HG03575 (cell line): ENCODE data around the gene HCST.
"Not testable (repeated sequence)": the region's sequence is repeated elsewhere in the genome, so short reads cannot be mapped to it uniquely, and the experiment has no call there.

Experiments used
- ATAC-seq: cut with Tn5 transposase; IDR thresholded peaks from one replicate; pipeline ENCODE4 v1.9.1; 2021; ENCODE audit not compliant: unreplicated experiment, insufficient number of reproducible peaks, low FRiP score; ENCODE audit errors: extremely low read depth

Gene HCST

GRCh38 chr19:35874392-35874930, 27.9 kb upstream of the HCST start:
- ATAC-seq: no peak

DNA sequence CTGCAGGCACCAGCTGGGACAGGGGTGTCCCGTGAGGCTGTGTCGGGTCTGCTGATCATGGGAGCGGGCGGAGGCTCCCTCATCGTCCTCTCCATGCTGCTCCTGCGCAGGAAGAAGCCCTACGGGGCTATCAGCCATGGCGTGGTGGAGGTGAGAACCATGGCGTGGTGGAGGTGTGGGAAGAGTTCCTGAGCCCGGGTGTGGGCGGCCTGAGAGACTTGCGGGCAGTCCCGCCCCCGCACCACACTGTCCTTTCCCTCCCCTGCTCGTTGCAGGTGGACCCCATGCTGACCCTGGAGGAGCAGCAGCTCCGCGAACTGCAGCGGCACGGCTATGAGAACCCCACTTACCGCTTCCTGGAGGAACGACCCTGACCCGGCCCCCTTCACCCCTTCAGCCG, 23.3 kb upstream of the HCST start:
- ATAC-seq: no peak

DNA sequence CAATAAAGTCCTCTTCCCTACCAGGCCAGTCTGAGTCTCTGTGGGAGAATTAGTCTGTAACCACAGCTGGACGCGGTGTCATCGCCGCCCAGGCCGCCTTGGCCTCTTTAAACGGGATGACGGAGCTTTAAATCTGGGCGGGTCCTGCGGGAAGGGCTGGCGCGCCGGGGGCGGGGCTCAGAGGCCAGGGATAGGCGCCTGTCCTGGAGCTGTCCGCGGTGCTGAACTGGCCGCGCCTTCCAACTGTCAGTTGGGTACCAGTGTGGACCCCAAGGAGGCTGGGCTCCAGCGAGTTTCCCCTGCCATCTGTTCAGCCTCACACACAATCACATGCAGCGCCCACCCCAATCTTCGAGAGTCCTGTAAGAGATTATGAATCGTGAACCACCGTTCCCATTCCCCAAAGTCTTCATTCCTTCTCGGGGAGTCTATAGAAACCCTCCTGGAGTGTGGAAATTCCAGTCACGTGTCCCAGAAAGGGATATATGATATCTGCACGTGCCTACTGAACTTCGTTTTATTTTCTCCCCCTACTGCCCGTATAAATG, 22.5 kb upstream of the HCST start:
- ATAC-seq: no peak

DNA sequence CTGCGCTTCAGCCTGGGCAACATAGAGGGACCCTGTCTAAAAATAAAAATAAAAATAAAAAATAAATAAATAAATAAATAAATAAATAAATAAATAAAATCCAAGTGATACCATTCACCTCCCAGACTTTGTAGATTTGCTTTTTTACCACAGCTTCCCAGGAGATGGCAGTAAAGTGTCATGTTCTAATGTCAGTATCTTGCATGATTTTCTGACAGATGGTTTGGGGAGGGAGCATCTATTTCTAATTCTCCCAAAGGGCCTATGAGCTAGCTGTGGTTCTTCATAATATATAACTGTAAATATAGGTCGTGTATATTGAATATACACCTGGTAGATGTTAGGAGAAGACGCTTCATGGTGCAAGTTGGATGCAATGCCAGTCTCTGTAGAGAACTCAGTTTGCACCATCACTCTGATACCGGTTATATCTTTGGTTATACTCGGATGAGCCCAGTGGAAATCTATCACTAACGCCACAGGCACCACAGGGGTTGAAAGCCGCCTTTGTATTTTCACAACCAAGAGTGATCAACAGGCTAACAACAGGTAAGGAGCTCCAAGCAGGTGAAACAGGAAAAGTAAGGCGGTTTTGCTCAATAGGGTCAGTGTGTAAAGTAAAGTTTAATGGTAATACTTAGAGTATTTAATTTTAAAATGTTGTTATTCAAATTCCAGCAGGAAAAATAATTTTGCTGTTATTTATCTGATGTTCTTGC, 20.1 kb upstream of the HCST start:
- no peak for ATAC-seq

GRCh38 chr19:35883882-35884281, 18.4 kb upstream of the HCST start:
- no peak for ATAC-seq

DNA sequence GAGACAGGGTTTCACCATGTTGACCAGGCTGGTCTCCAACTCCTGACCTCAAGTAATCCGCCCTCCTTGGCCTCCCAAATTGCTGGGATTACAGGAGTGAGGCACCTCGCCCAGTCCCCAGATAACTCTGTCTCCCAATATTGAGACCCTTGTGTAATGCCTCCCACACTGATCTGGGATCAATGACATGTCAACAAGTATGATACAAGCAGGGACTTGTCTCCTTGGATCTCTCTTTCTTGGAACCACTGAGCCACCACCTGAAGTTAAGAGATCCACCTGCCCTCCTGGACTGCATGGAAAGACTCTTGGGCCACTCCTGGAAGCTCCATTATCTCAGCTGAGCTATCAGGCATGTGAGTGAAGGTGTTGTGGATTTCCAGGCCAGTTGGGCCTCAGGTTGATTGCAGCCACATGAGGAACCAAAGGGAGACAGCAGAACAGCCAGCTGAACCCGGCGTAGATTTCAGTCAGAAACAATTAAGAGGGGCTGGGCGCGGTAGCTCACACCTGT, 17.0 kb upstream of the HCST start:
- ATAC-seq: no peak

GRCh38 chr19:35885904-35886303, 16.4 kb upstream of the HCST start:
- ATAC-seq: no peak

DNA sequence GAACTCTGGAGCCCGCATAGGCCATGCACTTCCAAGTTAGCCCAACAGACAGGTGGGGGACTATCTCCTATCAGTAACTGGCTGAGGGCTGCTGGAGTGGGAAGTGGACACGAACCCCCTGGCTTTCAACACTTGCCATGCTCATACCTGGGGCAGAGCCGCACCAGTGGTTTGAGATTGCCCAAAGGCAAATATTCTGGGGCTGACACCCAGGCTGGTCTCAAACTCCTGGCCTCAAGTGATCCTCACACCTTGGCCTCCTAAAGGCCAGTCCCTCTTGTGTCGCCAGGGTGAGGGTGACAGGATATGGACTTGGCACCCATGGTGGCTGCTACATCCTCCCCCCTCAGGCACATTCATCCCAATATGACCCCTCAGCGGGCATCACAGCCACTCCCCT, 15.1 kb upstream of the HCST start:
- ATAC-seq: no peak

GRCh38 chr19:35888398-35888797, 13.9 kb upstream of the HCST start:
- ATAC-seq: no peak

DNA sequence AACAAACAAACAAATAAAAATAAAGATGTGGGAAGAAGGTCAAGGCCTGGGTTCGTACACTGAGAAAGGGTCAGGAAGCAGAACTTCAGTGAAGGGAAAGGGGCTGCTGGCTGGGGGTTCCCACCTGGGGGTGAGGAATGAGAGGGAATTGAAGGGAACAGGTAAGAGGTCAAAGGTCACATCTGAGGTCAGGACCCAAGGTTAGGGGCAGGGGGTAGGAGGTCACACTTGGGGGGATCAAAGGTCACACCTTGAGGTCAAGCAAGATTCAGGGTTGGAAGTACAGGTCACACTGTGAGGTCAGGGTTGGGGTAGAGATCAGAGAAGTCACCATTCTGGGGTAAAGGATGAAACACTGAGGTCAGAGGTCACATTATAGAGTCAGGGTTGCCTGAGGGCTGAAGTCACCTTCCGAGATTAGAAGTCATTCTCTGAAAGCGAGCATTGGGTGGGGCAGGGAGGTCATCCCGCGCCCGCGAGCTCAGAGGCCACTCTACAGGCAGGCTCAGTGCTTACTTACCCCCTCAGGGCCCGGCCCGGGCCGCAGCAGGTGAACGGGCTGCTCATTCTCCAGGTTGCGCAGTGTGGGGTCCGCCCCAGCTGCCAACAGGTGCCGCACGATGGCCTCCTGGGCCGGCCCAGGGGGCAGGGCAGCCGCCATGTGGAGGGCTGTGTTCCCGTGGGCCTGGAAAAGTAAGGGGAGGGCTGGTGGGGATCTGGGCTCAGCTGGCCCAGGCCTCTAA, 12.8 kb upstream of the HCST start:
- no peak for ATAC-seq

- ATAC-seq: no peak
Measured at GRCh38 chr19:35890113-35890650, 12.1 kb upstream of the HCST start.

DNA sequence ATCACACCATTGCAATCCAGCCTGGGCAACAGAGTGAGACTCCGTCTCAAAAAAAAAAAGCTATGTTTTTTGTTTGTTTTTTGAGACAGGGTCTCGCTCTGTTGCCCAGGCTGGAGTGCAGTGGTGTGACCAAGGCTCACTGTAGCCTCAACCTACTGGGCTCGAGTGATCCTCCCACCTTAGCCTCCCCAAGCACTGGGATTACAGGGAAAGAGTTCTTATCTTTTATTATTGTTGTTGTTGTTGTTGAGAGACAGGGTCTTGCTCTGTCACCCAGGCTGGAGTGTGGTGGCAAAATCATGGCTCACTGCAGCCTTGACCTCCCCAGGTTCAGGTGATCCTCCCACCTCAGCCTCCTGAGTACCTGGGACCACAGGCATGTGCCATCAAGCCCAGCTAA, 10.5 kb upstream of the HCST start:
- ATAC-seq: not testable (repeated sequence)

GRCh38 chr19:35894342-35894741, 8.0 kb upstream of the HCST start:
- ATAC-seq: no peak

GRCh38 chr19:35895911-35896642, 6.3 kb upstream of the HCST start:
- ATAC-seq: no peak

GRCh38 chr19:35896643-35897040, 5.7 kb upstream of the HCST start:
- ATAC-seq: no peak

- no peak for ATAC-seq
Measured at GRCh38 chr19:35897706-35898451, 4.5 kb upstream of the HCST start.

- no peak for ATAC-seq
Measured at GRCh38 chr19:35898499-35898809, 3.9 kb upstream of the HCST start.

DNA sequence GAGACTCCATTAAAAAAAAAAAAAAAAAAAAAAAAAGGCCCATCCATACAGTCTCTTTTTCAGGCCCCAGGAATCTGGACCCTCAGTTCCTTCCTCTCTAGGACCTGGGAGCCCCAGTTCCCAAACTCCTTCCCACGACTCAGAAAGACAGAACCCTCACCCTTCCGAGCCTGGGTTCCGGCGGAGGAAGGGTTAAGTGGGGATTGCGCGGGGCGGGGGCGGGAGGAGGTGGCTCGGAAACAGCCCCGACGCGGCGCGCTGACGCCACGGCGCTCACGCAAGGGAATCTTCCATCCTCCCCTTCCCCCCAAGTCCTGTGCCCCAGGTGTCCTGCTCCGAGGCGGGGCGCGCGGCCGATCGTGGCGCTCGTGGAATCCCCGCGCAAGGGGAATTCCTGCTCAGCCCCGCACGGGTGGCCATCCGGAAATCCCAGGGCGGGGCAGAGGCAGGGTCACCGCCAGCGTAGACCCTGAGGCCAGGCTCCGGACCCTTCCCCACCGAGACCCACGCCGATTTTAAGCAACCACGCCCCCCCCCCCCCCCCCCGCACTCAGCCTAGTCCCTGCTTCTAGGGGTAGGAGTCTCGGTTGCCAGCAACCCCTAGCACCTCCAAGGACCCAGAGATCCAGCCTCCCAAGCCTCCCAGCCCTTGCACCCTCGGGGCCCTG, 2.6 kb upstream of the HCST start:
- ATAC-seq: no peak
